Ovary (tissue), 9 donors: ENCODE measurements around the gene OGA. TPM values are rescaled to one million over a fixed set of nuclear protein-coding genes. Genes with fewer than 3 reads are reported as not detected.

Source experiments
- DNase-seq, 5 donors: peaks; one replicate each; pipeline ENCODE4 v3.0.0-alpha.2; 2019 to 2020
- H3K27ac ChIP-seq, 2 donors: fragments of 200-600 bp; one replicate each; pipeline versions ENCODE4 v1.5.1 to v1.8.0; 2019 to 2022
- H3K27me3 ChIP-seq: fragments of 200-600 bp; one replicate; pipeline ENCODE4 v1.8.0; 2022
- H3K36me3 ChIP-seq: fragments of 200-600 bp; sonication (generic); one replicate; pipeline ENCODE4 v1.5.1; 2019
- H3K4me1 ChIP-seq: one replicate; pipeline ENCODE4 v1.8.1; 2013; ENCODE audit warnings: mild to moderate bottlenecking, moderate library complexity; ENCODE audit not compliant: insufficient read depth
- H3K4me3 ChIP-seq: fragments of 200-600 bp; sonication (generic); one replicate; pipeline ENCODE4 v1.5.1; 2017
- H3K9me3 ChIP-seq, 2 donors: fragments of 200-600 bp in 1 of 2; sonication (generic) in 1 of 2; one replicate each; pipeline versions ENCODE4 v1.5.1 to v1.8.1; 2013 to 2019; ENCODE audit warnings: mild to moderate bottlenecking in 1 of 2, moderate library complexity in 1 of 2
- EP300 ChIP-seq: sonication (generic); formaldehyde crosslinking; IDR thresholded peaks from one replicate; pipeline ENCODE4 v1.6.1; 2017; ENCODE audit warnings: antibody characterized with exemption
- POLR2A ChIP-seq: fragments of 450-650 bp; IDR thresholded peaks from one replicate; pipeline ENCODE4 v1.6.1; 2017; ENCODE audit warnings: antibody characterized with exemption, mild to moderate bottlenecking, moderate library complexity
- WGBS, 3 donors: extraction: QIAGEN DNeasy Blood & Tissue Kit in 1 of 3; methylation state at CpG; one replicate each; pipeline versions ENCODE4 v1.1.5 to v1.1.7; 2013 to 2017; 5-methylcytosine and 5-hydroxymethylcytosine counted together
- intact Hi-C, 4 donors: fragments of 100-400 bp; cut with DNase I; formaldehyde crosslinking; loops; one replicate each; pipeline versions ENCODE4 v1.11.0 to v1.15.1; 2022 to 2023
- polyA plus RNA-seq, 2 donors: library from polyadenylated mRNA; stranded (reverse); fragments of 200-250 nt in 1 of 2; fragments of 350-450 nt in 1 of 2; fragmentation: Illumina TruSeq in 1 of 2; extraction: RNeasy Lipid Tissue Mini Kit (QIAGEN cat#74804) in 1 of 2; gene quantifications; one replicate each; pipeline ENCODE4 v1.2.3, GENCODE V29; 2013 to 2014
- total RNA-seq, 7 donors: library from RNA; depleted of rRNA in 2 of 7; stranded (reverse); fragments of >200 nt in 2 of 7; fragmentation: NEBNext Ultra II Directional in 3 of 7; extraction: Animal tissue kit (Norgen Biotek cat#: 25700) in 3 of 7; gene quantifications; one replicate each; pipeline versions ENCODE4 v1.1.0 to v1.2.4, GENCODE V29; 2016 to 2023
- TF ChIP-seq, protein P1 (sequence below), 3 donors: fragments of 450-650 bp in 2 of 3; fragments of 200-600 bp in 1 of 3; IDR thresholded peaks; one replicate each; pipeline versions ENCODE4 v1.5.1 to v1.8.0; 2016 to 2022; ENCODE audit warnings: antibody characterized with exemption in 3 of 3, mild to moderate bottlenecking in 1 of 3
- donor health status: DM: no; HTN: no; CAD: no; lungs with moderate emphysema.
- donor health status: DM: no; HTN: no; CAD: no.
- donor health status: Bipolar disorder and iron deficiency.
- donor health status: DM: yes; HTN: yes; CAD: no.
- donor health status: DM: no; HTN: no; CAD: no.
- donor health status: DM: yes; HTN: yes; CAD: no.

Gene OGA
- total and polyA plus RNA-seq, 9 donors: 58.9 to 134 (median 102) TPM

GRCh38 chr10:101762736-101763135 lies 55.5 kb downstream of the OGA start:
- no peaks in the 10 kb centered on the region for H3K27me3 ChIP-seq
- no peaks in the 10 kb centered on the region for H3K9me3 ChIP-seq
- DNase-seq: no peak
- no peak overlapping the region for H3K4me3 ChIP-seq
- 92 to 94% (median 94%) methylated on average over 5 of the region's 5 CpGs for WGBS, 3 donors
- no peaks in the 10 kb centered on the region for H3K4me1 ChIP-seq
- no peaks in the 10 kb centered on the region for H3K36me3 ChIP-seq
- intact Hi-C loops: no loop called here
- no peak for TF ChIP-seq EP300
- TF ChIP-seq, protein P1, sequence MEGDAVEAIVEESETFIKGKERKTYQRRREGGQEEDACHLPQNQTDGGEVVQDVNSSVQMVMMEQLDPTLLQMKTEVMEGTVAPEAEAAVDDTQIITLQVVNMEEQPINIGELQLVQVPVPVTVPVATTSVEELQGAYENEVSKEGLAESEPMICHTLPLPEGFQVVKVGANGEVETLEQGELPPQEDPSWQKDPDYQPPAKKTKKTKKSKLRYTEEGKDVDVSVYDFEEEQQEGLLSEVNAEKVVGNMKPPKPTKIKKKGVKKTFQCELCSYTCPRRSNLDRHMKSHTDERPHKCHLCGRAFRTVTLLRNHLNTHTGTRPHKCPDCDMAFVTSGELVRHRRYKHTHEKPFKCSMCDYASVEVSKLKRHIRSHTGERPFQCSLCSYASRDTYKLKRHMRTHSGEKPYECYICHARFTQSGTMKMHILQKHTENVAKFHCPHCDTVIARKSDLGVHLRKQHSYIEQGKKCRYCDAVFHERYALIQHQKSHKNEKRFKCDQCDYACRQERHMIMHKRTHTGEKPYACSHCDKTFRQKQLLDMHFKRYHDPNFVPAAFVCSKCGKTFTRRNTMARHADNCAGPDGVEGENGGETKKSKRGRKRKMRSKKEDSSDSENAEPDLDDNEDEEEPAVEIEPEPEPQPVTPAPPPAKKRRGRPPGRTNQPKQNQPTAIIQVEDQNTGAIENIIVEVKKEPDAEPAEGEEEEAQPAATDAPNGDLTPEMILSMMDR (IDR thresholded peaks at IDR 0.05): no peak
- TF ChIP-seq POLR2A: no peak
- no peak overlapping the region for H3K27ac ChIP-seq

GRCh38 chr10:101761226-101761625 lies 57.0 kb downstream of the OGA start:
- Histone ChIP-seq H3K4me3 (no peak overlapping the region), H3K36me3 (no peaks in the 10 kb centered on the region), H3K27me3 (no peaks in the 10 kb centered on the region), H3K27ac (no peak overlapping the region), H3K4me1 (no peaks in the 10 kb centered on the region), H3K9me3 (no peaks in the 10 kb centered on the region)
- TF ChIP-seq, protein P1 (IDR thresholded peaks at IDR 0.05): no peak
- no peak for TF ChIP-seq EP300
- TF ChIP-seq POLR2A: no peak
- intact Hi-C loops: no loop called here
- no peak for DNase-seq
- WGBS, 3 donors: 79 to 83% (median 80%) methylated on average over 9 of the region's 9 CpGs

- no peaks in the 10 kb centered on the region for H3K27me3 ChIP-seq
- no peaks in the 10 kb centered on the region for H3K36me3 ChIP-seq
- H3K4me3 ChIP-seq: no peak overlapping the region
- no peak for DNase-seq
- H3K9me3 ChIP-seq: no peaks in the 10 kb centered on the region
- intact Hi-C loops: no loop called here
- no peaks in the 10 kb centered on the region for H3K4me1 ChIP-seq
- no peak for TF ChIP-seq EP300
- TF ChIP-seq POLR2A: no peak
- no peak overlapping the region for H3K27ac ChIP-seq
- 81 to 88% (median 82%) methylated on average over 3 of the region's 3 CpGs for WGBS, 3 donors
Observed at GRCh38 chr10:101760510-101760909, 57.7 kb downstream of the OGA start.

GRCh38 chr10:101759309-101760247 lies 58.7 kb downstream of the OGA start:
- Histone ChIP-seq H3K27ac (no peak overlapping the region), H3K27me3 (no peaks in the 10 kb centered on the region), H3K9me3 (no peaks in the 10 kb centered on the region), H3K36me3 (no peaks in the 10 kb centered on the region), H3K4me3 (no peak overlapping the region), H3K4me1 (no peaks in the 10 kb centered on the region)
- TF ChIP-seq, protein P1 (IDR thresholded peaks at IDR 0.05): no peak
- no peak for TF ChIP-seq POLR2A
- TF ChIP-seq EP300: no peak
- intact Hi-C loops: loop anchor here in 1 of 4 donors (5.0 kb wide), 1 partner anchor 178 kb away; no protein-coding TSS in a partner anchor
- 50 to 57% (median 50%) methylated on average over 12 of the region's 12 CpGs for WGBS, 3 donors
- no peak for DNase-seq

GRCh38 chr10:101758858-101759257 lies 59.4 kb downstream of the OGA start:
- 80 to 83% (median 81%) methylated on average over 2 of the region's 2 CpGs for WGBS, 3 donors
- no peaks in the 10 kb centered on the region for H3K27me3 ChIP-seq
- H3K4me1 ChIP-seq: no peaks in the 10 kb centered on the region
- no peaks in the 10 kb centered on the region for H3K36me3 ChIP-seq
- H3K27ac ChIP-seq: no peak overlapping the region
- DNase-seq: no peak
- no peak overlapping the region for H3K4me3 ChIP-seq
- H3K9me3 ChIP-seq: no peaks in the 10 kb centered on the region
- intact Hi-C loops: loop anchor here in 1 of 4 donors (5.0 kb wide), 1 partner anchor 178 kb away; no protein-coding TSS in a partner anchor
- TF ChIP-seq EP300: no peak
- no peak for TF ChIP-seq POLR2A
- TF ChIP-seq, protein P1 (IDR thresholded peaks at IDR 0.05): no peak
